ELR (cell line): ENCODE results near the gene THAP6.
"Not testable (repeated sequence)": the region's sequence is repeated elsewhere in the genome, so short reads cannot be mapped to it uniquely, and the experiment has no call there.

Experiments used
- DNase-seq: peaks from one replicate; pipeline ENCODE4 v3.0.0-alpha.2; 2015; ENCODE audit warnings: low read depth

The THAP6 gene

GRCh38 chr4:75525910-75526309 is 11.6 kb downstream of the THAP6 start:
- DNase-seq: no peak

GRCh38 chr4:75527482-75527881 is 13.2 kb downstream of the THAP6 start:
- no peak for DNase-seq

GRCh38 chr4:75530556-75531322 is 16.5 kb downstream of the THAP6 start:
- DNase-seq: no peak

GRCh38 chr4:75531536-75532143 is 17.4 kb downstream of the THAP6 start:
- DNase-seq: not testable (repeated sequence)

GRCh38 chr4:75533339-75533887 is 19.1 kb downstream of the THAP6 start:
- DNase-seq: not testable (repeated sequence)

- not testable (repeated sequence) for DNase-seq
Observed at GRCh38 chr4:75533926-75534325, 19.7 kb downstream of the THAP6 start.

GRCh38 chr4:75537308-75537707 is 23.0 kb downstream of the THAP6 start:
- DNase-seq: not testable (repeated sequence)

- peak; percentile 93 for DNase-seq
Observed at GRCh38 chr4:75542824-75543223, 28.6 kb downstream of the THAP6 start.

- peak; percentile 30 for DNase-seq
Observed at GRCh38 chr4:75544220-75544619, 29.9 kb downstream of the THAP6 start.

GRCh38 chr4:75544870-75545269 is 30.6 kb downstream of the THAP6 start:
- no peak for DNase-seq

- DNase-seq: peak; percentile 75
Observed at GRCh38 chr4:75545526-75545925, 31.3 kb downstream of the THAP6 start.

- peak; percentile 34 for DNase-seq
Observed at GRCh38 chr4:75547647-75548387, 33.5 kb downstream of the THAP6 start.

GRCh38 chr4:75549019-75549418 is 34.7 kb downstream of the THAP6 start:
- DNase-seq: no peak

- DNase-seq: peak; percentile 32
Observed at GRCh38 chr4:75552452-75552851, 38.2 kb downstream of the THAP6 start.

GRCh38 chr4:75555294-75556164 is 41.3 kb downstream of the THAP6 start, which contains the start of gene ODAPH:
Gene ODAPH (plus strand): TSS chr4:75556066. CDS start chr4:75556083, 17 bp downstream.
- DNase-seq: peak; percentile 90

- no peak for DNase-seq
Observed at GRCh38 chr4:75557696-75558095, 43.4 kb downstream of the THAP6 start.

- no peak for DNase-seq
Observed at GRCh38 chr4:75561789-75562188, 47.5 kb downstream of the THAP6 start.

GRCh38 chr4:75564023-75564422 is 49.8 kb downstream of the THAP6 start:
- no peak for DNase-seq

GRCh38 chr4:75565481-75565880 is 51.2 kb downstream of the THAP6 start:
- DNase-seq: no peak

- no peak for DNase-seq
Observed at GRCh38 chr4:75566911-75567310, 52.6 kb downstream of the THAP6 start.

- no peak for DNase-seq
Observed at GRCh38 chr4:75567725-75568124, 53.5 kb downstream of the THAP6 start.
